Nephron (organoid): ENCODE measurements around the gene TFPI.
A peak's percentile ranks its signal among the peaks of the same experiment; 100 is the strongest.
"Not testable (repeated sequence)": the region's sequence is repeated elsewhere in the genome, so short reads cannot be mapped to it uniquely, and the experiment has no call there.

Experiments used
- H3K27ac Mint-ChIP-seq, 3 experiments: 2 replicates each; pipeline ENCODE4 v1.8.0; 2020; ENCODE audit warnings: mixed read lengths in 3 of 3, mild to moderate bottlenecking in 2 of 3, moderate library complexity in 1 of 3
- H3K27me3 Mint-ChIP-seq: 2 replicates; pipeline ENCODE4 v1.8.0; 2021; ENCODE audit warnings: low read depth, mild to moderate bottlenecking, moderate library complexity, mixed read lengths
- H3K36me3 Mint-ChIP-seq: 2 replicates; pipeline ENCODE4 v1.8.0; 2020; ENCODE audit warnings: low read depth, mixed read lengths
- H3K4me1 Mint-ChIP-seq: 2 replicates; pipeline ENCODE4 v1.8.0; 2020; ENCODE audit warnings: mixed read lengths
- H3K4me3 Mint-ChIP-seq, 3 experiments: 2 replicates each; pipeline ENCODE4 v1.8.0; 2020; ENCODE audit warnings: mild to moderate bottlenecking in 3 of 3, mixed read lengths in 3 of 3, moderate library complexity in 2 of 3
- H3K9me3 Mint-ChIP-seq: 2 replicates; pipeline ENCODE4 v1.8.0; 2020; ENCODE audit warnings: mixed read lengths
- CTCF ChIP-seq, 3 experiments: fragments of 200-600 bp; sonication (generic); IDR thresholded peaks; one replicate each; pipeline ENCODE4 v1.5.0; 2021; ENCODE audit warnings: antibody characterized with exemption in 3 of 3; ENCODE audit not compliant: unreplicated experiment in 3 of 3

The TFPI gene

GRCh38 chr2:187541086-187542085, 12.8 kb downstream of the TFPI start:
- peak overlapping the region; percentile 2 to 56 (median 25) for H3K27ac Mint-ChIP-seq
- peaks cover 5% of the 10 kb centered on the region for H3K36me3 Mint-ChIP-seq

GRCh38 chr2:187538222-187538621, 16.0 kb downstream of the TFPI start:
- not testable (repeated sequence) for H3K4me3 Mint-ChIP-seq, H3K27me3 Mint-ChIP-seq, H3K4me1 Mint-ChIP-seq, H3K27ac Mint-ChIP-seq
- Mint-ChIP-seq H3K36me3 (peaks cover 20% of the 10 kb centered on the region), H3K9me3 (peaks cover 24% of the 10 kb centered on the region)

More at GRCh38 chr2:187541086-187542085, 12.8 kb downstream of the TFPI start:
- Mint-ChIP-seq H3K4me1 (peaks cover 9% of the 10 kb centered on the region), H3K9me3 (peaks cover 5% of the 10 kb centered on the region), H3K27me3 (no peaks in the 10 kb centered on the region), H3K4me3 (no peak overlapping the region)
- no peak for TF ChIP-seq CTCF (IDR thresholded peaks at IDR 0.05; ENCODE audit: unreplicated experiment in 3 of 3)

- H3K4me1 Mint-ChIP-seq, H3K27ac Mint-ChIP-seq, H3K4me3 Mint-ChIP-seq, H3K27me3 Mint-ChIP-seq: not testable (repeated sequence)
- Mint-ChIP-seq H3K9me3 (peaks cover 24% of the 10 kb centered on the region), H3K36me3 (peaks cover 20% of the 10 kb centered on the region)
These were observed 18.9 kb downstream of the TFPI start for GRCh38 chr2:187535381-187535780.

GRCh38 chr2:187532333-187533120, 21.7 kb downstream of the TFPI start:
- Mint-ChIP-seq H3K27me3 (no peaks in the 10 kb centered on the region), H3K4me3 (no peak overlapping the region)
- TF ChIP-seq CTCF (IDR thresholded peaks at IDR 0.05; ENCODE audit: unreplicated experiment in 3 of 3): no peak

GRCh38 chr2:187529977-187530721, 24.1 kb downstream of the TFPI start:
- H3K36me3 Mint-ChIP-seq: peaks cover 7% of the 10 kb centered on the region
- no peak overlapping the region for H3K4me3 Mint-ChIP-seq
- peaks cover 5% of the 10 kb centered on the region for H3K4me1 Mint-ChIP-seq
- peaks cover 11% of the 10 kb centered on the region for H3K9me3 Mint-ChIP-seq
- no peak overlapping the region for H3K27ac Mint-ChIP-seq
- no peaks in the 10 kb centered on the region for H3K27me3 Mint-ChIP-seq
- TF ChIP-seq CTCF (IDR thresholded peaks at IDR 0.05; ENCODE audit: unreplicated experiment in 3 of 3): no peak

More at GRCh38 chr2:187532333-187533120, 21.7 kb downstream of the TFPI start:
- no peaks in the 10 kb centered on the region for H3K4me1 Mint-ChIP-seq
- peaks cover 24% of the 10 kb centered on the region for H3K9me3 Mint-ChIP-seq
- H3K36me3 Mint-ChIP-seq: peaks cover 20% of the 10 kb centered on the region
- H3K27ac Mint-ChIP-seq: no peak overlapping the region

GRCh38 chr2:187529248-187529976, 24.8 kb downstream of the TFPI start:
- H3K4me3 Mint-ChIP-seq: no peak overlapping the region
- H3K4me1 Mint-ChIP-seq: peaks cover 5% of the 10 kb centered on the region
- H3K27me3 Mint-ChIP-seq: no peaks in the 10 kb centered on the region
- peaks cover 4% of the 10 kb centered on the region for H3K9me3 Mint-ChIP-seq
- H3K27ac Mint-ChIP-seq: no peak overlapping the region
- peaks cover 5% of the 10 kb centered on the region for H3K36me3 Mint-ChIP-seq
- TF ChIP-seq CTCF (IDR thresholded peaks at IDR 0.05; ENCODE audit: unreplicated experiment in 3 of 3): no peak
